ENCODE measurements around the gene PA2G4. TPM values are rescaled to one million over a fixed set of nuclear protein-coding genes. Genes with fewer than 3 reads are reported as not detected.

PA2G4 gene
- total and polyA plus RNA-seq, 4 donors = 56.8 to 148 (median 68.6) TPM

GRCh38 chr12:56086096-56086495 lies 18.3 kb upstream of the PA2G4 start:
- Histone ChIP-seq H3K4me1 (ENCODE audit: control insufficient read depth in 4 of 4, insufficient read depth in 4 of 4, low read length in 3 of 4) (peaks cover 12 to 45% (median 36%) of the 10 kb centered on the region in 4 donors), H3K4me3 (ENCODE audit: low read depth in 1 of 3, low read length in 3 of 3) (no peak overlapping the region), H3K27me3 (ENCODE audit: control insufficient read depth in 4 of 4, insufficient read depth in 4 of 4, low read length in 3 of 4) (no peaks in the 10 kb centered on the region), H3K27ac (ENCODE audit: low read depth in 1 of 2, low read length in 2 of 2) (peak overlapping the region; percentile 39 to 40), H3K9ac (ENCODE audit: low read depth in 1 of 2, low read length in 2 of 2) (no peak overlapping the region), H3K9me3 (ENCODE audit: control insufficient read depth in 4 of 4, low read length in 3 of 4) (no peaks in the 10 kb centered on the region), H3K36me3 (ENCODE audit: control insufficient read depth in 4 of 4, insufficient read depth in 3 of 4, low read depth in 1 of 4, low read length in 3 of 4) (peaks cover 12 to 35% (median 32%) of the 10 kb centered on the region in 4 donors)
- 72% methylated on average over 3 of the region's 3 CpGs for WGBS
- no peak for TF ChIP-seq EGR1 (IDR thresholded peaks at IDR 0.05; ENCODE audit: low read depth in 2 of 2)
- no peak for TF ChIP-seq TAF1 (conservative IDR thresholded peaks at IDR 0.05)
- TF ChIP-seq NR2F2 (IDR thresholded peaks at IDR 0.05) = no peak
- no peak for TF ChIP-seq HNF4G (IDR thresholded peaks at IDR 0.05)
- no peak for TF ChIP-seq HNF4A (conservative IDR thresholded peaks at IDR 0.05)
- no peak for TF ChIP-seq SP1 (IDR thresholded peaks at IDR 0.05)
- TF ChIP-seq FOXA2 (IDR thresholded peaks at IDR 0.05) = no peak
- DNase-seq (ENCODE audit: low spot score) = no peak

DNA sequence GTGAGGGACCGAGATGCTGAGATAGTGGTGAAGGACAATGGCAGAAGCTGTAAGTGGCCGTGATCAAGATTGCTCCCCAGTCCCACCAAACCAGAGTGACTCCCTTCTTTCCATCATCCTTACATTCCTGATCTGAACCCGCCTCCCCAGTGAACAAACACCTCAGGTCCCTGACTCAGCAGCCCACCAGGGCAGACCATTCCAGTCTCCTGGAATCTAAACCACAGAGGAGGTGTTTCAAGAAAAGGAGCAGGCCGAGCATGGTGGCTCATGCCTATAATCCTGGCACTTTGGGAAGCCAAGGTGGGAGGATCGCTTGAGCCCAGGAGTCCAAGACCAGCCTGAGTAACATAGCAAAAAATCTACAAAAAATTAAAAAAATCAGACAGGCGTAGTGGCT lies 17.8 kb upstream of the PA2G4 start:
- DNase-seq (ENCODE audit: low spot score) = no peak
- no peak for TF ChIP-seq SP1 (IDR thresholded peaks at IDR 0.05)
- TF ChIP-seq HNF4A (conservative IDR thresholded peaks at IDR 0.05) = no peak
- TF ChIP-seq NR2F2 (IDR thresholded peaks at IDR 0.05) = no peak
- TF ChIP-seq, protein P1, sequence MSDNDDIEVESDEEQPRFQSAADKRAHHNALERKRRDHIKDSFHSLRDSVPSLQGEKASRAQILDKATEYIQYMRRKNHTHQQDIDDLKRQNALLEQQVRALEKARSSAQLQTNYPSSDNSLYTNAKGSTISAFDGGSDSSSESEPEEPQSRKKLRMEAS (IDR thresholded peaks at IDR 0.05) = no peak
- no peak for TF ChIP-seq ATF3 (IDR thresholded peaks at IDR 0.05)
- no peak for TF ChIP-seq JUND (IDR thresholded peaks at IDR 0.05)
- TF ChIP-seq EGR1 (IDR thresholded peaks at IDR 0.05; ENCODE audit: low read depth in 2 of 2) = no peak
- TF ChIP-seq YY1 (IDR thresholded peaks at IDR 0.05) = no peak
- no peak for TF ChIP-seq HNF4G (IDR thresholded peaks at IDR 0.05)
- TF ChIP-seq RXRA (IDR thresholded peaks at IDR 0.05) = no peak
- TF ChIP-seq GABPA (IDR thresholded peaks at IDR 0.05 in 1 of 2, conservative IDR thresholded peaks at IDR 0.05 in 1 of 2) = no peak
- no peak for TF ChIP-seq RAD21 (IDR thresholded peaks at IDR 0.05)
- WGBS = 78% methylated on average over 6 of the region's 6 CpGs
- Histone ChIP-seq H3K4me3 (ENCODE audit: low read depth in 1 of 3, low read length in 3 of 3) (no peak overlapping the region), H3K27ac (ENCODE audit: low read depth in 1 of 2, low read length in 2 of 2) (peak overlapping the region; percentile 39 to 40), H3K4me1 (ENCODE audit: control insufficient read depth in 4 of 4, insufficient read depth in 4 of 4, low read length in 3 of 4) (peaks cover 12 to 45% (median 36%) of the 10 kb centered on the region in 4 donors), H3K36me3 (ENCODE audit: control insufficient read depth in 4 of 4, insufficient read depth in 3 of 4, low read depth in 1 of 4, low read length in 3 of 4) (peaks cover 15 to 37% (median 34%) of the 10 kb centered on the region in 4 donors), H3K9me3 (ENCODE audit: control insufficient read depth in 4 of 4, low read length in 3 of 4) (no peaks in the 10 kb centered on the region), H3K9ac (ENCODE audit: low read depth in 1 of 2, low read length in 2 of 2) (no peak overlapping the region), H3K27me3 (ENCODE audit: control insufficient read depth in 4 of 4, insufficient read depth in 4 of 4, low read length in 3 of 4) (no peaks in the 10 kb centered on the region)

DNA sequence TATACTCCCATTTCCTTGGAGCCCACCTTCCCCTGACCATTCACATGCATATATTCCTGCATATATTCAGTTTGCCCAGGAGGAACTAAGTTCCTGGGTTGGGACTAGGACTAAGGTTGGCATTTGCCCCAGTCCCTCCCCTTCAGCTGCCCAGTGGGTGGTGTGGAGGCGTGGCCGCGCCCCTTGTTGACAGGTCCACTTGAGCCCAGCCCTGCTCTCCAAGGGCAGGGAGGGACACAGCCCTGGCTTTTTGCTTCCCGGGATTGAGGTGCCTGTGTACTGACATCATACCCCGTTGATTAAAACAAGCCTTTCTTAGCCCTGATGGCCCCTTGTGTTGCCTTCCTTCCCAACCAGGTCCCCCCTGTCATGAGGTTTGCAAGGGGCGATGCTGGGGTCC lies 17.1 kb upstream of the PA2G4 start:
- H3K4me3 ChIP-seq (ENCODE audit: low read depth in 1 of 3, low read length in 3 of 3) = no peak overlapping the region
- peak overlapping the region in 1 of 2 donors; percentile 26 for H3K9ac ChIP-seq (ENCODE audit: low read depth in 1 of 2, low read length in 2 of 2)
- peaks cover 15 to 39% (median 35%) of the 10 kb centered on the region in 4 donors for H3K36me3 ChIP-seq (ENCODE audit: control insufficient read depth in 4 of 4, insufficient read depth in 3 of 4, low read depth in 1 of 4, low read length in 3 of 4)
- DNase-seq (ENCODE audit: low spot score) = no peak
- WGBS = 46% methylated on average over 6 of the region's 6 CpGs
- H3K9me3 ChIP-seq (ENCODE audit: control insufficient read depth in 4 of 4, low read length in 3 of 4) = no peaks in the 10 kb centered on the region
- peak overlapping the region; percentile 79 to 80 for H3K27ac ChIP-seq (ENCODE audit: low read depth in 1 of 2, low read length in 2 of 2)
- no peaks in the 10 kb centered on the region for H3K27me3 ChIP-seq (ENCODE audit: control insufficient read depth in 4 of 4, insufficient read depth in 4 of 4, low read length in 3 of 4)
- peaks cover 12 to 44% (median 34%) of the 10 kb centered on the region in 4 donors for H3K4me1 ChIP-seq (ENCODE audit: control insufficient read depth in 4 of 4, insufficient read depth in 4 of 4, low read length in 3 of 4)
- TF ChIP-seq REST (IDR thresholded peaks at IDR 0.05) (no peak), ZBTB33 (IDR thresholded peaks at IDR 0.05) (no peak), CTCF (IDR thresholded peaks at IDR 0.05; ENCODE audit: low read depth, low read length, missing input control) (no peak), ATF3 (IDR thresholded peaks at IDR 0.05) (no peak), RAD21 (IDR thresholded peaks at IDR 0.05) (peak; percentile 8 to 51), FOXA2 (IDR thresholded peaks at IDR 0.05) (peak; percentile 82), RXRA (IDR thresholded peaks at IDR 0.05) (peak; percentile 54 to 56), SP1 (IDR thresholded peaks at IDR 0.05) (peak; percentile 62), HNF4A (conservative IDR thresholded peaks at IDR 0.05) (peak; percentile 54 to 58), FOXA1 (IDR thresholded peaks at IDR 0.05) (peak; percentile 33)

Measured in liver (tissue), 9 donors.